BE2C (cell line): ENCODE data around the gene CACNA2D2.

Experiments
- DNase-seq: peaks from one replicate; pipeline ENCODE4 v3.0.0-alpha.2; 2020
- H3K27me3 ChIP-seq: fragments of 250-450 bp; sonication (Bioruptor Pico); 2 replicates; pipeline ENCODE4 v1.5.1; 2020; ENCODE audit warnings: mild to moderate bottlenecking
- H3K36me3 ChIP-seq: fragments of 250-450 bp; sonication (Bioruptor Pico); 2 replicates; pipeline ENCODE4 v1.5.1; 2020; ENCODE audit warnings: mild to moderate bottlenecking
- H3K4me1 ChIP-seq: fragments of 250-450 bp; sonication (Bioruptor Pico); 2 replicates; pipeline ENCODE4 v1.5.1; 2020
- H3K4me3 ChIP-seq: 2 replicates; pipeline ENCODE4 v1.5.1; 2011; ENCODE audit warnings: low read depth, low read length
- H3K9me3 ChIP-seq: fragments of 250-450 bp; sonication (Bioruptor Pico); 2 replicates; pipeline ENCODE4 v1.5.1; 2020
- CTCF ChIP-seq: IDR thresholded peaks from 2 replicates; pipeline ENCODE4 v1.5.1; 2012; ENCODE audit warnings: mild to moderate bottlenecking, low read depth, low read length

Gene CACNA2D2

GRCh38 chr3:50345008-50345407 is 158.4 kb downstream of the CACNA2D2 start:
- Histone ChIP-seq H3K4me1 (no peaks in the 10 kb centered on the region), H3K9me3 (no peaks in the 10 kb centered on the region), H3K27me3 (no peaks in the 10 kb centered on the region), H3K4me3 (peak overlapping the region; percentile 48; the same call in 1 of the 2 replicates), H3K36me3 (peaks cover 9% of the 10 kb centered on the region)
- DNase-seq: no peak
- TF ChIP-seq CTCF: no peak

- H3K4me1 ChIP-seq: peaks cover 2% of the 10 kb centered on the region; the same call in 1 of the 2 replicates
- DNase-seq: no peak
- H3K36me3 ChIP-seq: peaks cover 4% of the 10 kb centered on the region
- no peaks in the 10 kb centered on the region for H3K9me3 ChIP-seq
- H3K27me3 ChIP-seq: no peaks in the 10 kb centered on the region
- no peak overlapping the region for H3K4me3 ChIP-seq
- no peak for TF ChIP-seq CTCF
These were observed 160.4 kb downstream of the CACNA2D2 start for GRCh38 chr3:50342813-50343633.

- TF ChIP-seq CTCF: no peak
- Histone ChIP-seq H3K27me3 (no peaks in the 10 kb centered on the region), H3K4me3 (no peak overlapping the region), H3K36me3 (no peaks in the 10 kb centered on the region), H3K4me1 (peaks cover 3% of the 10 kb centered on the region; the same call in 1 of the 2 replicates), H3K9me3 (no peaks in the 10 kb centered on the region)
- no peak for DNase-seq
These were observed 161.3 kb downstream of the CACNA2D2 start for GRCh38 chr3:50341996-50342650.

- no peaks in the 10 kb centered on the region for H3K27me3 ChIP-seq
- H3K36me3 ChIP-seq: peaks cover 3% of the 10 kb centered on the region; the same call in 1 of the 2 replicates
- no peaks in the 10 kb centered on the region for H3K9me3 ChIP-seq
- DNase-seq: no peak
- TF ChIP-seq CTCF: no peak
- H3K4me3 ChIP-seq: no peak overlapping the region
- peaks cover 3% of the 10 kb centered on the region; the same call in 1 of the 2 replicates for H3K4me1 ChIP-seq
These were observed 161.9 kb downstream of the CACNA2D2 start for GRCh38 chr3:50341537-50341936.

GRCh38 chr3:50340448-50341329 is 162.7 kb downstream of the CACNA2D2 start, which contains the start of gene RASSF1:
RASSF1 (minus strand) TSS chr3:50340836; CDS start chr3:50340805, 31 bp downstream.
- TF ChIP-seq CTCF: no peak
- Histone ChIP-seq H3K9me3 (no peaks in the 10 kb centered on the region), H3K36me3 (peaks cover 3% of the 10 kb centered on the region; the same call in 1 of the 2 replicates), H3K4me3 (no peak within 1 kb of the TSS), H3K27me3 (no peaks in the 10 kb centered on the region), H3K4me1 (peaks cover 3% of the 10 kb centered on the region; the same call in 1 of the 2 replicates)
- DNase-seq: no peak
